ENCODE measurements around the gene INTS1. TPM values are rescaled to one million over a fixed set of nuclear protein-coding genes. Genes with fewer than 3 reads are reported as not detected.
A peak's percentile ranks its signal among the peaks of the same experiment; 100 is the strongest.

The INTS1 gene
- total and polyA plus RNA-seq, 2 of the 4 experiments (the other 2 are of a cell fraction) = 9.3 to 40.1 TPM

GRCh38 chr7:1473864-1474512 lies 30.2 kb downstream of the INTS1 start:
- Histone ChIP-seq H3K18ac (ENCODE audit: low read depth, low read length) (no peak overlapping the region), H2BK15ac (ENCODE audit: low read depth, low read length) (no peak overlapping the region), H2AFZ (replicated peaks; ENCODE audit: low read length, poor library complexity) (peak overlapping the region; percentile 76), H3K4me1 (ENCODE audit: control insufficient read depth, insufficient read depth, low read length) (no peaks in the 10 kb centered on the region), H4K8ac (ENCODE audit: low read depth in 2 of 2, low read length in 2 of 2) (no peak overlapping the region), H3K4me2 (ENCODE audit: low read depth, low read length) (no peak overlapping the region), H2BK5ac (ENCODE audit: low read depth, low read length, poor library complexity, severe bottlenecking) (no peak overlapping the region), H3K27me3 (ENCODE audit: control insufficient read depth, insufficient read depth, low read length) (no peaks in the 10 kb centered on the region), H3K9ac (ENCODE audit: low read depth, low read length) (no peak overlapping the region), H3K36me3 (ENCODE audit: control insufficient read depth, insufficient read depth, low read length) (peaks cover 69% of the 10 kb centered on the region), H4K20me1 (ENCODE audit: insufficient read depth, low read length) (peaks cover 3% of the 10 kb centered on the region; the same call in 1 of the 2 replicates), H2BK20ac (ENCODE audit: low read depth, low read length) (no peak overlapping the region), H3K27ac (ENCODE audit: insufficient read depth, low read length) (no peak overlapping the region), H3K9me3 (ENCODE audit: control insufficient read depth, insufficient read depth, low read length) (no peaks in the 10 kb centered on the region), H3K56ac (ENCODE audit: extremely low read depth, insufficient read depth, low read length) (no peak overlapping the region), H2AK9ac (replicated peaks; ENCODE audit: low read depth, low read length, poor library complexity) (peak overlapping the region; percentile 44), H4K91ac (ENCODE audit: insufficient read depth, low read depth, low read length) (no peak overlapping the region), H3K4ac (ENCODE audit: low read depth, low read length) (no peak overlapping the region), H3K14ac (replicated peaks; ENCODE audit: low read depth, low read length) (no peak overlapping the region), H4K5ac (ENCODE audit: low read depth, low read length) (no peak overlapping the region), H3K23ac (ENCODE audit: low read depth, low read length) (no peak overlapping the region), H3K9me1 (ENCODE audit: insufficient read depth, low read length) (no peaks in the 10 kb centered on the region), H3K79me1 (ENCODE audit: low read depth in 1 of 2, low read length in 2 of 2) (no peaks in the 10 kb centered on the region), H3K4me3 (ENCODE audit: insufficient read depth, low read depth, low read length) (no peak overlapping the region), H2AK5ac (ENCODE audit: low read depth, low read length) (no peak overlapping the region; the same call in 1 of the 2 replicates), H2BK120ac (ENCODE audit: low read depth, low read length) (no peak overlapping the region)
- 67% methylated on average over 11 of the region's 37 CpGs; no CpG with 5 or more reads in 1 of the 2 experiments for WGBS, 2 experiments (ENCODE audit: extremely low coverage in 2 of 2, insufficient read length in 1 of 2)
- in situ Hi-C loops (cut with MboI; ENCODE audit: low sequenced_read_pairs) (no loop called here), dilution Hi-C loops (cut with HindIII; ENCODE audit: low sequenced_read_pairs, unreplicated experiment) (no loop called here), intact Hi-C loops (cut with micrococcal nuclease) (loop anchor here (2.0 to 5.0 kb wide), 2 partner anchors 41 to 282 kb away; no protein-coding TSS in a partner anchor)
- POLR2A ChIA-PET (ENCODE audit: unreplicated experiment) = no interaction called here
- CTCF ChIA-PET = interaction anchor here (0.8 to 1.5 kb wide), 3 partner anchors 13 to 61 kb away, joined by 3 to 8 read pairs (median 3); no protein-coding TSS in a partner anchor
- peak; percentile 94 for ATAC-seq (ENCODE audit: low read depth)
- peak; percentile 79 for DNase-seq
- no TSS peak for BruUV-seq (replicated peaks)
- peak; percentile 86 for TF ChIP-seq RAD21 (IDR thresholded peaks at IDR 0.05; ENCODE audit: low read length)
- TF ChIP-seq CHD1 (IDR thresholded peaks at IDR 0.05; ENCODE audit: low read depth, low read length) = no peak
- no peak for TF ChIP-seq FOS (IDR thresholded peaks at IDR 0.05; ENCODE audit: low read depth, low read length)
- no peak for TF ChIP-seq MAFK (IDR thresholded peaks at IDR 0.05; ENCODE audit: low read depth, low read length)
- no peak for TF ChIP-seq POLR2A (IDR thresholded peaks at IDR 0.05; ENCODE audit: low read depth, low read length)
- TF ChIP-seq SMC3 (IDR thresholded peaks at IDR 0.05; ENCODE audit: low read depth, low read length) = peak; percentile 67
- TF ChIP-seq NFE2L2 (IDR thresholded peaks at IDR 0.05; ENCODE audit: low read depth, low read length) = no peak
- peak; percentile 99 for TF ChIP-seq BHLHE40 (IDR thresholded peaks at IDR 0.05; ENCODE audit: low read depth, low read length)
- TF ChIP-seq USF2 (IDR thresholded peaks at IDR 0.05; ENCODE audit: low read depth, low read length) = peak; percentile 81
- TF ChIP-seq CTCF (conservative IDR thresholded peaks at IDR 0.05; ENCODE audit: low read depth, low read length) = peak; percentile 90
- TF ChIP-seq MAZ (IDR thresholded peaks at IDR 0.05; ENCODE audit: borderline replicate concordance, low read depth, low read length) = peak; percentile 28; the same call in 1 of the 2 replicates
- TF ChIP-seq ELK1 (IDR thresholded peaks at IDR 0.05; ENCODE audit: borderline replicate concordance, low read depth, low read length) = no peak
- TF ChIP-seq CEBPB (IDR thresholded peaks at IDR 0.05; ENCODE audit: low read depth, low read length) = no peak
- peak; percentile 92 for TF ChIP-seq MXI1 (IDR thresholded peaks at IDR 0.05; ENCODE audit: borderline replicate concordance, low read depth, low read length)
- TF ChIP-seq RFX5 (IDR thresholded peaks at IDR 0.05; ENCODE audit: low read depth, low read length) = no peak

All from IMR-90 (cell line).